MM.1S (cell line): ENCODE results near the gene CBFA2T2.

Source experiments
- CTCF ChIP-seq: fragments of 300-600 bp; sonication (generic); IDR thresholded peaks from 2 replicates; pipeline ENCODE4 v1.5.1; 2016; ENCODE audit warnings: antibody characterized with exemption, low read length, mixed read lengths
- EZH2 ChIP-seq: fragments of 300-600 bp; sonication (generic); optimal IDR thresholded peaks from 2 replicates; pipeline ENCODE3; 2017; ENCODE audit warnings: low read depth, mild to moderate bottlenecking, antibody characterized with exemption, low read length, mixed read lengths
- EZH2phosphoT487 ChIP-seq: fragments of 300-600 bp; sonication (generic); IDR thresholded peaks from 2 replicates; pipeline ENCODE4 v1.6.1; 2018; ENCODE audit warnings: antibody characterized with exemption, low read length

- TF ChIP-seq CTCF, result no peak
- no peak for TF ChIP-seq EZH2
- TF ChIP-seq EZH2phosphoT487, result no peak
These were observed 14.9 kb upstream of the CBFA2T2 start for GRCh38 chr20:33474963-33475362.
